Aorta (tissue), 5 donors: ENCODE measurements around the gene METTL27. TPM values are rescaled to one million over a fixed set of nuclear protein-coding genes. Genes with fewer than 3 reads are reported as not detected.
"Not testable (repeated sequence)": the region's sequence is repeated elsewhere in the genome, so short reads cannot be mapped to it uniquely, and the experiment has no call there.

ENCODE experiments used
- ATAC-seq: fragments of 200-7000 bp; cut with Tn5 transposase; one replicate; pipeline ENCODE4 v1.9.1; 2022; ENCODE audit warnings: moderate library complexity; ENCODE audit not compliant: low FRiP score
- DNase-seq, 2 donors: peaks; one replicate each; pipeline ENCODE4 v3.0.0-alpha.2; 2020
- H3K27ac ChIP-seq, 2 donors: one replicate each; pipeline ENCODE4 v1.5.1; 2013; ENCODE audit warnings: low read length in 2 of 2, mild to moderate bottlenecking in 2 of 2, moderate library complexity in 2 of 2, control low read depth in 1 of 2, inconsistent platforms in 1 of 2, low read depth in 1 of 2
- H3K27me3 ChIP-seq, 2 donors: one replicate each; pipeline ENCODE4 v1.6.1; 2013; ENCODE audit warnings: control low read depth in 1 of 2, low read length in 1 of 2, mild to moderate bottlenecking in 1 of 2, moderate library complexity in 1 of 2; ENCODE audit not compliant: insufficient read depth in 2 of 2, control insufficient read depth in 1 of 2
- H3K36me3 ChIP-seq, 2 donors: one replicate each; pipeline ENCODE4 v1.6.1; 2013; ENCODE audit warnings: control low read depth in 1 of 2, low read length in 1 of 2, mild to moderate bottlenecking in 1 of 2; ENCODE audit not compliant: insufficient read depth in 2 of 2, control insufficient read depth in 1 of 2
- H3K4me1 ChIP-seq, 2 donors: one replicate each; pipeline ENCODE4 v1.6.1; 2013; ENCODE audit warnings: low read length in 2 of 2, control low read depth in 1 of 2, mild to moderate bottlenecking in 1 of 2, moderate library complexity in 1 of 2; ENCODE audit not compliant: insufficient read depth in 2 of 2, control insufficient read depth in 1 of 2
- H3K4me3 ChIP-seq, 2 donors: one replicate each; pipeline ENCODE4 v1.5.1; 2013; ENCODE audit warnings: low read length in 2 of 2, control low read depth in 1 of 2, mild to moderate bottlenecking in 1 of 2
- H3K9me3 ChIP-seq: one replicate; pipeline ENCODE4 v1.6.1; 2013; ENCODE audit warnings: mild to moderate bottlenecking, low read length; ENCODE audit not compliant: control insufficient read depth
- WGBS, 2 donors: extraction: QIAGEN DNeasy Blood & Tissue Kit; methylation state at CpG; one replicate each; pipeline ENCODE4 v1.1.7; 2013; 5-methylcytosine and 5-hydroxymethylcytosine counted together
- intact Hi-C, 2 donors: fragments of 100-400 bp; cut with DNase I; formaldehyde crosslinking; loops; one replicate each; pipeline versions ENCODE4 v1.14.2 to v1.15.0; 2022
- polyA plus RNA-seq, 2 donors: library from polyadenylated mRNA; stranded (reverse); fragments of 200-250 nt; gene quantifications; one replicate each; pipeline ENCODE4 v1.2.3, GENCODE V29; 2013
- total RNA-seq, 2 donors: library from RNA; stranded (reverse); fragmentation: NEBNext Ultra II Directional; extraction: Animal tissue kit (Norgen Biotek cat#: 25700); gene quantifications; one replicate each; pipeline ENCODE4 v1.2.1, GENCODE V29; 2021
- donor health status: healthy with polysubstance abuse.
- donor health status: Bipolar disorder and iron deficiency.
- donor health status: DM: no; HTN: no; CAD: no.
- donor health status: DM: no; HTN: no; CAD: no.
- donor health status: DM: yes; HTN: yes; CAD: no.

METTL27 gene
- total and polyA plus RNA-seq, 4 donors, result 1.3 to 7.4 (median 5.3) TPM; not detected in 1

- H3K4me1 ChIP-seq, H3K4me3 ChIP-seq, H3K27me3 ChIP-seq, ATAC-seq, H3K27ac ChIP-seq, intact Hi-C loops, H3K36me3 ChIP-seq, H3K9me3 ChIP-seq: not testable (repeated sequence)
- DNase-seq, result peak in 1 of 2 donors; percentile 19
- 93 to 95% methylated on average over 20 to 34 of the region's 34 CpGs for WGBS, 2 donors
These were observed 45.1 kb downstream of the METTL27 start for GRCh38 chr7:73797176-73797575.

- H3K9me3 ChIP-seq, ATAC-seq, H3K36me3 ChIP-seq, H3K4me1 ChIP-seq, intact Hi-C loops, H3K27ac ChIP-seq, H3K4me3 ChIP-seq, DNase-seq, H3K27me3 ChIP-seq: not testable (repeated sequence)
- WGBS, 2 donors, result 85 to 88% methylated on average over 3 of the region's 6 CpGs
These were observed 45.7 kb downstream of the METTL27 start for GRCh38 chr7:73796656-73797055.

GRCh38 chr7:73795188-73795587 lies 47.1 kb downstream of the METTL27 start:
- H3K4me1 ChIP-seq, H3K4me3 ChIP-seq, H3K36me3 ChIP-seq, ATAC-seq, H3K27ac ChIP-seq, H3K27me3 ChIP-seq, DNase-seq, H3K9me3 ChIP-seq, intact Hi-C loops: not testable (repeated sequence)

GRCh38 chr7:73791170-73791690 lies 51.1 kb downstream of the METTL27 start:
- H3K4me1 ChIP-seq, DNase-seq, ATAC-seq, intact Hi-C loops, H3K4me3 ChIP-seq, H3K36me3 ChIP-seq, H3K27ac ChIP-seq, H3K9me3 ChIP-seq, H3K27me3 ChIP-seq: not testable (repeated sequence)
- 92 to 94% methylated on average over 7 of the region's 7 CpGs for WGBS, 2 donors

- Histone ChIP-seq H3K27ac (no peak overlapping the region), H3K4me3 (no peak overlapping the region), H3K4me1 (no peaks in the 10 kb centered on the region), H3K27me3 (no peaks in the 10 kb centered on the region), H3K36me3 (no peaks in the 10 kb centered on the region), H3K9me3 (no peaks in the 10 kb centered on the region)
- DNase-seq (no peak), ATAC-seq (no peak)
- intact Hi-C loops, result no loop called here
- WGBS, 2 donors, result 85 to 87% methylated on average over 4 of the region's 4 CpGs
These were observed 53.3 kb downstream of the METTL27 start for GRCh38 chr7:73789051-73789450.

GRCh38 chr7:73787786-73788048 lies 54.6 kb downstream of the METTL27 start:
- intact Hi-C loops, H3K27me3 ChIP-seq, H3K27ac ChIP-seq, H3K4me3 ChIP-seq, H3K36me3 ChIP-seq, H3K9me3 ChIP-seq, H3K4me1 ChIP-seq, ATAC-seq, DNase-seq: not testable (repeated sequence)
- 94 to 97% methylated on average over 1 of the region's 1 CpG for WGBS, 2 donors

GRCh38 chr7:73786588-73786987 lies 55.7 kb downstream of the METTL27 start:
- Histone ChIP-seq H3K27me3 (no peaks in the 10 kb centered on the region), H3K27ac (no peak overlapping the region), H3K36me3 (no peaks in the 10 kb centered on the region), H3K4me1 (no peaks in the 10 kb centered on the region), H3K4me3 (no peak overlapping the region), H3K9me3 (no peaks in the 10 kb centered on the region)
- 42 to 57% methylated on average over 1 of the region's 1 CpG for WGBS, 2 donors
- intact Hi-C loops, result no loop called here
- DNase-seq (no peak), ATAC-seq (no peak)

Other genes with a start within 250 kb of the METTL27 start
- 1 to 10 TPM; 2.0 to 4.5 TPM for gene MLXIPL, start 218.0 kb downstream of the METTL27 start, total RNA-seq
- 10 to 100 TPM in 1 of 2 donors, under 1 TPM in 1; 0.23 to 13.5 TPM for gene MLXIPL, start 218.0 kb downstream of the METTL27 start, polyA plus RNA-seq
- gene VPS37D, start 174.7 kb downstream of the METTL27 start, total RNA-seq, result 1 to 10 TPM; 1.5 to 1.8 TPM
- 1 to 10 TPM in 1 of 2 donors, under 1 TPM in 1; 0.88 to 2.3 TPM for gene VPS37D, start 174.7 kb downstream of the METTL27 start, polyA plus RNA-seq
- gene DNAJC30, start 159.1 kb downstream of the METTL27 start, total RNA-seq, result 1 to 10 TPM; 6.7 to 7.8 TPM
- 1 to 10 TPM; 4.5 to 5.1 TPM for gene DNAJC30, start 159.1 kb downstream of the METTL27 start, polyA plus RNA-seq
- gene BUD23, start 158.9 kb downstream of the METTL27 start, total RNA-seq, result 10 to 100 TPM; 39.0 to 39.6 TPM
- gene BUD23, start 158.9 kb downstream of the METTL27 start, polyA plus RNA-seq, result 10 to 100 TPM; 48.1 to 60.7 TPM
- gene STX1A, start 122.8 kb downstream of the METTL27 start, total RNA-seq, result 10 to 100 TPM; 10.2 to 14.7 TPM
- 10 to 100 TPM in 1 of 2 donors, 1 to 10 TPM in 1; 2.6 to 13.4 TPM for gene STX1A, start 122.8 kb downstream of the METTL27 start, polyA plus RNA-seq
- 10 to 100 TPM; 11.2 to 11.4 TPM for gene ABHD11, start 103.7 kb downstream of the METTL27 start, total RNA-seq
- gene ABHD11, start 103.7 kb downstream of the METTL27 start, polyA plus RNA-seq, result 10 to 100 TPM; 15.3 to 32.5 TPM
- gene CLDN3, start 72.2 kb downstream of the METTL27 start, total RNA-seq, result not detected
- gene CLDN3, start 72.2 kb downstream of the METTL27 start, polyA plus RNA-seq, result 10 to 100 TPM in 1 of 2 donors, 1 to 10 TPM in 1; 1.3 to 17.4 TPM
- under 1 TPM; 0.19 to 0.84 TPM for gene CLDN4, start 11.5 kb downstream of the METTL27 start, total RNA-seq
- 10 to 100 TPM in 1 of 2 donors, under 1 TPM in 1; 0.69 to 16.9 TPM for gene CLDN4, start 11.5 kb downstream of the METTL27 start, polyA plus RNA-seq
- gene TMEM270, start 18.6 kb upstream of the METTL27 start, total RNA-seq, result not detected
- not detected for gene TMEM270, start 18.6 kb upstream of the METTL27 start, polyA plus RNA-seq
- 100 to 1,000 TPM; 556 to 836 TPM for gene ELN, start 185.7 kb upstream of the METTL27 start, total RNA-seq
- 1,000 to 10,000 TPM in 1 of 2 donors, 100 to 1,000 TPM in 1; 262 to 1,097 TPM for gene ELN, start 185.7 kb upstream of the METTL27 start, polyA plus RNA-seq
- 10 to 100 TPM; 14.7 to 18.9 TPM for gene LIMK1, start 241.3 kb upstream of the METTL27 start, total RNA-seq
- gene LIMK1, start 241.3 kb upstream of the METTL27 start, polyA plus RNA-seq, result 1 to 10 TPM; 6.1 to 8.4 TPM